ENCODE data around the gene RFPL3. TPM values are rescaled to one million over a fixed set of nuclear protein-coding genes. Genes with fewer than 3 reads are reported as not detected.
"Not testable (repeated sequence)": the region's sequence is repeated elsewhere in the genome, so short reads cannot be mapped to it uniquely, and the experiment has no call there.

RFPL3 gene
- total RNA-seq, 6 experiments from 2014 or later, result not detected

- ATAC-seq, result no peak
- WGBS (ENCODE audit: insufficient coverage, low coverage, low lambda C conversion rate, missing lambda C conversion rate), result 50% methylated on average over 1 of the region's 10 CpGs
- no peak for TF ChIP-seq POLR2A (IDR thresholded peaks at IDR 0.05)
- no peak for TF ChIP-seq CTCF (IDR thresholded peaks at IDR 0.05)
- Histone ChIP-seq H3K4me1 (no peaks in the 10 kb centered on the region), H3K4me3 (no peak overlapping the region), H3K27me3 (no peaks in the 10 kb centered on the region), H3K27ac (no peak overlapping the region), H3K36me3 (no peaks in the 10 kb centered on the region), H3K9me3 (no peaks in the 10 kb centered on the region)
- intact Hi-C loops (cut with DNase I), result no loop called here
- peak in 1 of 3 donors; percentile 27 for DNase-seq
These were observed 22.2 kb upstream of the RFPL3 start for GRCh38 chr22:32335471-32335870.

GRCh38 chr22:32336121-32336603, 21.5 kb upstream of the RFPL3 start:
- H3K36me3 ChIP-seq, result no peaks in the 10 kb centered on the region
- no peaks in the 10 kb centered on the region for H3K4me1 ChIP-seq

GRCh38 chr22:32336771-32337424, 20.8 kb upstream of the RFPL3 start:
- Histone ChIP-seq H3K4me1 (no peaks in the 10 kb centered on the region), H3K4me3 (no peak overlapping the region), H3K36me3 (no peaks in the 10 kb centered on the region), H3K27me3 (no peaks in the 10 kb centered on the region), H3K9me3 (no peaks in the 10 kb centered on the region), H3K27ac (no peak overlapping the region)
- intact Hi-C loops (cut with DNase I), result no loop called here
- ATAC-seq (no peak), DNase-seq (peak in 1 of 3 donors; percentile 20)
- WGBS (ENCODE audit: insufficient coverage, low coverage, low lambda C conversion rate, missing lambda C conversion rate), result 47% methylated on average over 10 of the region's 10 CpGs
- no peak for TF ChIP-seq POLR2A (IDR thresholded peaks at IDR 0.05)
- no peak for TF ChIP-seq CTCF (IDR thresholded peaks at IDR 0.05)

More at GRCh38 chr22:32336121-32336603, 21.5 kb upstream of the RFPL3 start:
- no peak for TF ChIP-seq CTCF (IDR thresholded peaks at IDR 0.05)
- no peak for TF ChIP-seq POLR2A (IDR thresholded peaks at IDR 0.05)
- H3K9me3 ChIP-seq, result no peaks in the 10 kb centered on the region
- no peak overlapping the region for H3K27ac ChIP-seq
- intact Hi-C loops (cut with DNase I), result no loop called here
- 78% methylated on average over 8 of the region's 13 CpGs for WGBS (ENCODE audit: insufficient coverage, low coverage, low lambda C conversion rate, missing lambda C conversion rate)
- ATAC-seq (no peak), DNase-seq (peak in 1 of 3 donors; percentile 20)
- H3K27me3 ChIP-seq, result no peaks in the 10 kb centered on the region
- H3K4me3 ChIP-seq, result no peak overlapping the region

- H3K4me3 ChIP-seq; H3K27ac ChIP-seq; H3K9me3 ChIP-seq; ATAC-seq; H3K27me3 ChIP-seq; intact Hi-C loops (cut with DNase I); H3K36me3 ChIP-seq; DNase-seq; H3K4me1 ChIP-seq: not testable (repeated sequence)
- WGBS (ENCODE audit: insufficient coverage, low coverage, low lambda C conversion rate, missing lambda C conversion rate), result 40% methylated on average over 6 of the region's 6 CpGs
These were observed 20.2 kb upstream of the RFPL3 start for GRCh38 chr22:32337425-32337824.

- Histone ChIP-seq H3K4me1 (no peaks in the 10 kb centered on the region), H3K27ac (no peak overlapping the region), H3K27me3 (no peaks in the 10 kb centered on the region), H3K36me3 (no peaks in the 10 kb centered on the region), H3K9me3 (no peaks in the 10 kb centered on the region), H3K4me3 (no peak overlapping the region)
- intact Hi-C loops (cut with DNase I), result no loop called here
- ATAC-seq (no peak), DNase-seq (peak in 1 of 3 donors; percentile 18)
- WGBS (ENCODE audit: insufficient coverage, low coverage, low lambda C conversion rate, missing lambda C conversion rate), result 79% methylated on average over 10 of the region's 10 CpGs
- TF ChIP-seq CTCF (IDR thresholded peaks at IDR 0.05) (no peak), POLR2A (IDR thresholded peaks at IDR 0.05) (no peak)
These were observed 18.9 kb upstream of the RFPL3 start for GRCh38 chr22:32338757-32339156.

All from right lobe of liver (tissue), 6 donors.